Cardiac fibroblast (primary cell): Measurements from ENCODE around the gene KRT17.

ENCODE experiments used
- DNase-seq, 2 donors: peaks; one replicate each; pipeline versions ENCODE4 v3.0.0 to v3.0.0-alpha.2; 2010; ENCODE audit warnings: low read depth in 2 of 2
- H3K4me3 ChIP-seq, 2 donors: replicated peaks in 1 of 2; 1 replicate in 1 of 2; 2 replicates in 1 of 2; pipeline ENCODE4 v1.5.1; 2011; ENCODE audit warnings: low read depth in 2 of 2, low read length in 2 of 2, mild to moderate bottlenecking in 2 of 2, moderate library complexity in 1 of 2
- CTCF ChIP-seq: IDR thresholded peaks from one replicate; pipeline ENCODE4 v1.5.1; 2011; ENCODE audit warnings: low read depth, mild to moderate bottlenecking, low read length, inconsistent platforms

KRT17 gene

DNA sequence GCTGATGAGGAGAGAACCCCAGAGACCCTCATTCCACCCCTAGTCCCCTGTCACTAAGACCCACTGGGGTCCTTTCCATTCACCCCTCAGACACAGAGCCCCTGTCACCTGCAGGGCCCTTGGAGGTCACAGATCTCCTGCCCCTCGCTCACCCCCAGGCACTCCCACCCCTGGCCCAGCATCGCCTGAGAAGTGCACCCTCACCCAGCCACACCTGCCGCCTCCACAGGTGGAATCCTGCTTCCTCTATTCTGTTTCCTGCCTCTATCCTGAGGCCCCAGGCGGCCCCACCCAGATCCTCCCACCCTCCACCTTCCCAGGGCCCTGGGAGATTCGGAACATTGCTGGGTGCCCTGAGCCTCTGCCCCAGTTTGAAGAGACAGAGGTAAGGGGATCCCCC is 13.8 kb upstream of the KRT17 start:
- TF ChIP-seq CTCF, result no peak
- no peak overlapping the region for H3K4me3 ChIP-seq
- no peak for DNase-seq

DNA sequence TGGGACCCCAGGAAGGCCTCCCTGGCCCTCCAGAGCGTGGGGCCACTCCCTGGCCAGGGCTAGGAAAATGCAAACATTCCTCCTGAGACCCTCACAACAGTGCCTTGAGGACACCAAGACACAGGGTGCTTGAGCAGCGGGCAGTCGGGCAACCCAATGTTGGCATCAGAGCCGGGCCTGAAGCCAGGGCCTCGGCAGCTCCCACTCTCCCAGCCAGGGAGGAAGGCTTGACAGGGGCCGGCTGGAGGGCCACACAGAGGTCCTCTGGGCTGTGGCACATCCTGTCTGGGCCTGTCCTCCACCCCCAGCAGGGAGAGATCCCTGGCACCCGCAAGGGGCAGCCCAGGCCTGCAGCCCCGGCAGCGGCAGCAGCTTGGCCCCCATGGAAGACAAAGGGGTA is 12.3 kb upstream of the KRT17 start:
- TF ChIP-seq CTCF, result no peak
- no peak for DNase-seq
- no peak overlapping the region for H3K4me3 ChIP-seq

- no peak overlapping the region for H3K4me3 ChIP-seq
- no peak for DNase-seq
- TF ChIP-seq CTCF, result no peak
These were observed 11.0 kb upstream of the KRT17 start for GRCh38 chr17:41635121-41636097.

- no peak overlapping the region for H3K4me3 ChIP-seq
- DNase-seq, result no peak
- TF ChIP-seq CTCF, result no peak
These were observed 10.3 kb upstream of the KRT17 start for GRCh38 chr17:41634639-41635038.

DNA sequence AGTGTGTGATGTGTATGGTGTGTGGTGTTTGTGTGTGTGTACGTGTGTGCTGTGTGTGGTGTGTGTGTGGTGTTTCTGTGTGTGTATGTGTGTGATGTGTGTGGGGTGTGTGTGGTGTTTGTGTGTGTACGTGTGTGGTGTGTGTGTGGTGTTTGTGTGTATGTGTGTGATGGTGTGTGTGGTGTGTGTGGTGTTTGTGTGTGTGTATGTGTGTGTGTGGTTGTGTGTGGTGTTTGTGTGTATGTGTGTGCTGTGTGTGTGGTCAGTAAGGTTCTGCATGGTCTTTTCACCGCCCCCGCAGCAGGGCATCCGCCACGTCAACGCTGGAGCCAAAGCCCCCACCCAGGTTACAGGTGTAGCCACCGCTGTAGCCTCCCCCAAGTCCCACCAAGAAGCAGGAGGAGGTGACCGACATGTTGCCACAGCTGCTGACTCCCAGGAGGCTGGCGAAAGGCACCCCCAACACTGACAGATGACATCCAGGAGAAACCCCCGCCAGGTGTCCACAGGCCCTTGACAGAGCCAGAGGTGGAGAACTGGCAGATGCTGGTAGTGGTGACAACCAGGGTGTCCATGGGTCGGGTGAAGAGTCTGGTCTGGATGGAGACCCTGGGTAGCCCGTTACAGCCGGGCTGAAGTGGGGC is 9.3 kb upstream of the KRT17 start:
- DNase-seq, result no peak
- TF ChIP-seq CTCF, result no peak
- H3K4me3 ChIP-seq, result no peak overlapping the region

GRCh38 chr17:41632482-41633105 is 8.2 kb upstream of the KRT17 start:
- no peak overlapping the region for H3K4me3 ChIP-seq
- no peak for DNase-seq
- TF ChIP-seq CTCF, result no peak
